Activated CD8-positive, alpha-beta T cell treated with anti-CD3 and anti-CD28 coated beads for 36 hours (primary cell): ENCODE results near the gene BHLHE41. TPM values are rescaled to one million over a fixed set of nuclear protein-coding genes. Genes with fewer than 3 reads are reported as not detected.

Source experiments
- ATAC-seq: fragments of 200-7000 bp; cut with Tn5 transposase; one replicate; pipeline ENCODE4 v1.10.0; 2021; ENCODE audit warnings: mild to moderate bottlenecking, moderate library complexity
- CTCF ChIA-PET: fragments of 350-600 bp; sonication (Branson Sonifier 250); formaldehyde crosslinking; loops from one replicate; lab custom pipeline; 2021; ENCODE audit warnings: antibody characterized with exemption; lab: Charles Lee
- POLR2A ChIA-PET: fragments of 350-600 bp; sonication (Branson Sonifier 250); formaldehyde crosslinking; loops from one replicate; lab custom pipeline; 2021; ENCODE audit warnings: antibody characterized with exemption; lab: Charles Lee
- DNase-seq: peaks from one replicate; pipeline ENCODE4 v3.0.0-alpha.2; 2020
- H3K27ac Mint-ChIP-seq: one replicate; pipeline ENCODE4 v1.8.0; 2021; ENCODE audit warnings: mild to moderate bottlenecking, mixed read lengths
- H3K27me3 Mint-ChIP-seq: one replicate; pipeline ENCODE4 v1.8.0; 2021; ENCODE audit warnings: mixed read lengths
- H3K36me3 Mint-ChIP-seq: one replicate; pipeline ENCODE4 v1.8.0; 2021; ENCODE audit warnings: low read depth, mixed read lengths
- H3K4me1 Mint-ChIP-seq: one replicate; pipeline ENCODE4 v1.8.0; 2021; ENCODE audit warnings: low read depth, mixed read lengths
- H3K4me3 Mint-ChIP-seq: one replicate; pipeline ENCODE4 v1.8.0; 2021; ENCODE audit warnings: mild to moderate bottlenecking, moderate library complexity, mixed read lengths
- H3K9me3 Mint-ChIP-seq: one replicate; pipeline ENCODE4 v1.8.0; 2021; ENCODE audit warnings: mixed read lengths
- CTCF ChIP-seq: fragments of 200-600 bp; IDR thresholded peaks from one replicate; pipeline ENCODE4 v1.8.0; 2022; ENCODE audit warnings: antibody characterized with exemption, mild to moderate bottlenecking
- intact Hi-C: fragments of 100-400 bp; cut with micrococcal nuclease; formaldehyde crosslinking; loops from one replicate; pipeline ENCODE4 v1.10.0; 2022
- total RNA-seq, 2 experiments: library from RNA; stranded (reverse); gene quantifications; one replicate each; pipeline ENCODE4 v1.2.3, GENCODE V29; 2021

The BHLHE41 gene
- total RNA-seq, 2 experiments from 2014 or later = not detected

- no peak for DNase-seq
- H3K4me3 Mint-ChIP-seq = no peak overlapping the region
- CTCF ChIA-PET = interaction anchor here (0.5 to 2.0 kb wide), 2 partner anchors 12 to 386 kb away, joined by 3 to 5 read pairs; no protein-coding TSS in a partner anchor
- ATAC-seq = no peak
- H3K27me3 Mint-ChIP-seq = peaks cover 52% of the 10 kb centered on the region
- no peak for TF ChIP-seq CTCF
- no peak overlapping the region for H3K27ac Mint-ChIP-seq
- POLR2A ChIA-PET = no interaction called here
- intact Hi-C loops = loop anchor here (10.0 kb wide), 2 partner anchors 408 to 498 kb away; no protein-coding TSS in a partner anchor
- peaks cover 11% of the 10 kb centered on the region for H3K4me1 Mint-ChIP-seq
- H3K36me3 Mint-ChIP-seq = no peaks in the 10 kb centered on the region
- no peaks in the 10 kb centered on the region for H3K9me3 Mint-ChIP-seq
Observed at GRCh38 chr12:26116829-26117715, 7.8 kb downstream of the BHLHE41 start.

- Mint-ChIP-seq H3K36me3 (no peaks in the 10 kb centered on the region), H3K27me3 (peaks cover 42% of the 10 kb centered on the region), H3K27ac (no peak overlapping the region), H3K9me3 (no peaks in the 10 kb centered on the region), H3K4me1 (peaks cover 7% of the 10 kb centered on the region), H3K4me3 (peak overlapping the region; percentile 38)
- TF ChIP-seq CTCF = no peak
- ChIA-PET POLR2A (no interaction called here), CTCF (interaction anchor here (0.8 to 1.5 kb wide), 2 partner anchors 18 to 20 kb away, joined by 4 to 7 read pairs; no protein-coding TSS in a partner anchor)
- no peak for DNase-seq
- intact Hi-C loops = loop anchor here (10.0 kb wide), 2 partner anchors 410 to 500 kb away; no protein-coding TSS in a partner anchor
- ATAC-seq = no peak
Observed at GRCh38 chr12:26114720-26115401, 10.0 kb downstream of the BHLHE41 start.

GRCh38 chr12:26113853-26114719 lies 10.8 kb downstream of the BHLHE41 start:
- no peak overlapping the region for H3K27ac Mint-ChIP-seq
- no peaks in the 10 kb centered on the region for H3K36me3 Mint-ChIP-seq
- DNase-seq (peak; percentile 78), ATAC-seq (peak; percentile 91)
- no peaks in the 10 kb centered on the region for H3K9me3 Mint-ChIP-seq
- peaks cover 34% of the 10 kb centered on the region for H3K27me3 Mint-ChIP-seq
- H3K4me1 Mint-ChIP-seq = peaks cover 7% of the 10 kb centered on the region
- peak overlapping the region; percentile 70 for H3K4me3 Mint-ChIP-seq
- TF ChIP-seq CTCF = no peak
- ChIA-PET CTCF (interaction anchor here (0.8 kb wide), 1 partner anchor 19 kb away, joined by 4 read pairs; no protein-coding TSS in a partner anchor), POLR2A (no interaction called here)
- intact Hi-C loops = loop anchor here (10.0 kb wide), 2 partner anchors 411 to 501 kb away; no protein-coding TSS in a partner anchor

- H3K4me3 Mint-ChIP-seq = peak overlapping the region; percentile 70
- no peak overlapping the region for H3K27ac Mint-ChIP-seq
- CTCF ChIA-PET = no interaction called here
- no peaks in the 10 kb centered on the region for H3K9me3 Mint-ChIP-seq
- DNase-seq = no peak
- POLR2A ChIA-PET = no interaction called here
- H3K27me3 Mint-ChIP-seq = peaks cover 31% of the 10 kb centered on the region
- intact Hi-C loops = loop anchor here (10.0 kb wide), 2 partner anchors 412 to 502 kb away; no protein-coding TSS in a partner anchor
- H3K4me1 Mint-ChIP-seq = peaks cover 7% of the 10 kb centered on the region
- TF ChIP-seq CTCF = no peak
- H3K36me3 Mint-ChIP-seq = no peaks in the 10 kb centered on the region
- no peak for ATAC-seq
Observed at GRCh38 chr12:26113181-26113654, 11.6 kb downstream of the BHLHE41 start.
